HG03039 (cell line): ENCODE data around the gene EPHA6.
"Not testable (repeated sequence)": the region's sequence is repeated elsewhere in the genome, so short reads cannot be mapped to it uniquely, and the experiment has no call there.

Experiments used
- ATAC-seq: cut with Tn5 transposase; IDR thresholded peaks from one replicate; pipeline ENCODE4 v1.9.1; 2021; ENCODE audit warnings: mild to moderate bottlenecking, moderate library complexity; ENCODE audit not compliant: unreplicated experiment

The EPHA6 gene

DNA sequence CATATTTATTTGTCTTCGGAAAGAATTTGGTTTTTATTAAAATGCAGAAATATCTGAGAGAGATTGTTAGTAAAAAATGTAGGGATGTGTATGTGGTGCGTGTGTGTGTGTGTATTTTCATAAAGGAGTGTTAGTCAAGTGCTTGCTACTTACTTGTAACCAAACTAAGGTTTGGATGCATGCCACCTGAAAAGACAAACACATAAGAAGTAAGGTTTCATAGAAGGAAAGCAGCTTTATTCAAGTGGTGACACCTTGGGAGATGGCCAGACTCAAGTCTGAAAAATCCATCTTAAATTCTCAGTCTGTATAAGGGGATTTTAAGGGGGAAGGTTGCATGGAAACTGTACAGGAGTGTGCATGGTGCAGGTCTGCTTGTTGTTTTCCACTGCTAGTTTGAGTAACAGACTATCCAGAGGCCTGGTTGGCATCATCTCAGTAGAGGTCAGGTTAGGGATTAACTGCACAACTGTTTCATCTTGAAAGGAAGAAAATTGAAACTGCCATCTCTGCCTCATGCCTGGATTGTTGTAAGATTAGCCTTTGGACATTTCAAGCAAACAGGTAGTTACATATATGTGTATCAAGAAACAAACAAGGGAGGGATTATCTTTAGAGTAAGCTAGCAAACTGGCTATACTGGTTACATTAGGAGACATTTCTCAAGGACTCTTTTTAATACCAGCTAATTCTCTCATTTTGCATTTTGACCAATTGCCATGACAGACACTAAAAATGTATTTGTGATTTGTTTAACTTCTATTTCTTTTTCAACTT, 196.7 kb downstream of the EPHA6 start:
- ATAC-seq, result no peak

DNA sequence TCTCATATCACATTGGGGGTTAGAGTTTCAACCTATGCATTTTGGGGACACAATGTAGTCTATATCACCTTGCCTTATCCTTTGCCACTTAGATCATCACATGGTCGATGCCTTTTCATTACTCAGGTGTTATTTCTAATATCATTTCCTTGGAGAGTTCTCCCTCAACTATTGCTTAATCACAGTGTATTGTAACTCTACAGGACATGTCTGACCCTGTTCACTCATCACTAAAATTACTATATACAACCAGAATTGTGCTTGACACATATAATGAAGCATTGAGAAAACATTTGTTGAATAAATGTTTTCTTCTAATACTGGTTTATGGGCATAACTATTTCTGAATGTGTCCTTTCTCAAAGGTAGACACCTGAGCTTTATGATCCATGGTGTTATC, 207.4 kb downstream of the EPHA6 start:
- ATAC-seq, result no peak

DNA sequence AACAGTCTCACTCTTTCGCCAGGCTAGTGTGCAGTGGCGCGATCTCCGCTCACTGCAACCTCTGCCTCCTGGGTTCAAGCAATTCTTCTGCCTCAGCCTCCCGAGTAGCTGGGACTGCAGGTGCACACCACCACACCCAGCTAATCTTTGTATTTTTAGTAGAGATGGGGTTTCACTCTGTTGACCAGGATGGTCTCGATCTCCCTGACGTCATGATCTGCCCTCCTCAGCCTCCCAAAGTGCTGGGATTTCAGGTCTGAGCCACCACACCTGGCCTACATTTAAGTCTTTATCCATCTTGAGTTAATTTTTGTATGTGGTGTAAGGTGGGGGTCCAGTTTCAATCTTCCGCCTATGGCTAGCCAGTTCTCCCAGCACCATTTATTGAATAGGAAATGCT, 211.2 kb downstream of the EPHA6 start:
- ATAC-seq, result not testable (repeated sequence)

DNA sequence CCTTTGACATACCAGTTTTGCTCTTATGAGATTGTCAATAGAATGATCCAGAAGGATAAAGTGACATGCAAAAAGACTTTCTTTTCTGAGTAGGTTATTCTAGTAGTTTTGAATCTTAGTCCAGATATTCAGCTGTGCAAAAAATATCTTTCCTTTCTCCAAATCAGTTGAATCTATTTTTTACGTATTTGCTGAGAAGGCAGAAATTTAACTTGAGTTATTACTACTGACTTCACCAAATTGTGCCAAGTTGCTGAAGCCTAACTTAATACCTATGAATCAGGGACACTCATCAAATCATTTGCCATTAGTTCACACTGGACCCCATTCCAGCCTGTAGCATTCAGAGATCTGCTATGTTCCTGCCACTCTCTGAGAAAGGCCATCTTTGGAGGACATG, 215.6 kb downstream of the EPHA6 start:
- ATAC-seq, result no peak

DNA sequence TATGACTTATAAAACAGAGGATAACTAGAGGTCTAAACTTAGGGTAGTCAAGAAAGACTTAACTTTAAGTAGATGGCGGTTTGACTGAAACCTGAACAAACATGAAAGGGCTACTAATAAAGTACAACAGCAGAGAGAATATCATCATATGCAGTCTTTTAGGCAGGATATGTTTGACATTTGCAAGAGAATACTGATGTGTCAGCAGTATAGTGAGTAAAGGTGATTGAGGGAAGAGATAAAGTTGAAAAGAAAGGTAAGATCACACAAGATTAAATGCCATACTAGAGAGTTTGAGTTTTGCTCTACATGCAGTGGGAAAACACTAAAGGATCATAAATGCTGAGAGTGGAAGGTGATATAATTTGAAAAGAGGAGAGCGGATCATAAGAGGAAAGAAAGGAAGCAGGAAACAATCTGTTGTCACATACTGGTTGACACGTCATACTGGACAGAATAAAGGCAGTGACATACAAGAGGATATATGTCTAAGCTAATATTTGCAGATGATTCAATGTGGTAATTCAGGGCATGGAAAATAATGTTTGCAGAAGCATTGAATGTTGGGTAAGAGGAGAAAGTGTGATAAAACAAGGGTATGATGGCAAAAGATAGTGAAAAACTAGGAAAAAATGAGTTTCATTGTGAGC, 223.0 kb downstream of the EPHA6 start:
- no peak for ATAC-seq

DNA sequence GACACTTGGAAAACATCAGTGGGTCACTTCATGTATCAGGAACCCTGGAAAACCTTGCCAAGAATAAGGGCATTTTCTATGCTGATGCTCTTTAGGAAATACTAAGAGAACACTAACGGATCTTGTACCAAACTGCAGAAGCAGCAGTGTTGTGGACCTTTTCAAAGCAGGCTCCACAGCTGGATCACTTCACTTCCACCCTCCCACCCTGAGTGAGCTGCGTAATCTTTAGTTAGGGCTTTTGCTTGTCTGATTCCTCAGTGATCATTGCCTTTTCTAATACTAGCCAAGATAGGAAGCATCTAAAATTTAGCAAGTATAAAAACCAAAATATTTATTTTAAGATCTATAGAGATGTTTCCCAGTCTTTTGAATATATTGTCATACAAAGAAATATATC, 229.0 kb downstream of the EPHA6 start:
- ATAC-seq, result no peak

DNA sequence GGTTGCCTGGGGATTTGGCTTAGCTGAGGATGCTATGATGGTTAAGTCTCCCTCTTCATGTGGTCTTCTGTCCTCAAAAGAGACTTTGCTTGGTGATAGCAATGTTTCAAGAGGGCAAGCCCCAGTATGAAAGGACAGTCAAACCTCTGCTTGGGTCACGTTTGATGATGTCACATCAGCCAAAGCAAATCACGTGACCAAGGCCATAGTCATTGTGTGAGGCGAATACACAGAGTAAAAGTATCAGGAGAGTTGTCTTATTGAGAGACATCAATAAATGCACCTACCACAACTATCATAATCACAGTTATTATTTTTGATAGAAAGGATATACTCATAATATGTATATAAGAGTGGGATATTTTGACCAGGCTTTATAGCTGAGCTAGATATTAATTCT, 243.0 kb downstream of the EPHA6 start:
- ATAC-seq, result no peak

DNA sequence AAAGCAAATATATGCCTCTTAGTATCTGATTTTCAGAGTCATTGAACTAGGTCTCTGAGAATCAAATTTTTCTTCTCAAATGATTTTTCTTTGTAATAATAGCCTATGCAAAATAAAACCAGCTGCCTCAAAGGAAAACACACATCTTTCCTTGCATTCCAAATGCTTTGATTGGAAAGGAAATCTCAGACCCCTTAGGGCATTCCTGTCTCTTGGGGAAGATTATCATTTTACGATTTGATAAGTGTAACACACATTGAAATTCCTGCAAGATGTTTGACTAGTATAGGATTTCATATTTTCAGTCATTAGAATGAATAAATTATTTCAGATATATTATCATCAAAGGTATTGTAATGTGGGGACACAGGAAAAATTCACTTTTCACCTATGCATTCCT, 244.8 kb downstream of the EPHA6 start:
- no peak for ATAC-seq

DNA sequence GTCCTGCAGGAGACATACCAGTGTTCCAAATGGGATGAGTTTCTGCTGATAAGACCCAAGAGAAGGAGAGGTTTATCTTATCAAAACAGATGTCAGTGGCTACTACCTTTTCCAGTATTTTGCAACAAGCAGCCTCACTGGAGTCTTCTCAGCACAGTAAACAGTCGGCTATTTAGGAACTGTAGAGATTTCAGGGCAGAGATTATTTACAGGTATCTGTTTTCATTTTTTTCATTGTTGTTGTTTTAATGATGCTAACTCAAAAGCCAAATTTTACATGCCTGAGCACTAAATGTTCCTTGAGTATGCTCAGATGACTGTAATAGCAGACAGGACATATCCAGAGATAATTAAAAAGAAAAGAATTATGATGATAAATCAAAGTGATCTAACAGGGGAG, 252.1 kb downstream of the EPHA6 start:
- no peak for ATAC-seq

DNA sequence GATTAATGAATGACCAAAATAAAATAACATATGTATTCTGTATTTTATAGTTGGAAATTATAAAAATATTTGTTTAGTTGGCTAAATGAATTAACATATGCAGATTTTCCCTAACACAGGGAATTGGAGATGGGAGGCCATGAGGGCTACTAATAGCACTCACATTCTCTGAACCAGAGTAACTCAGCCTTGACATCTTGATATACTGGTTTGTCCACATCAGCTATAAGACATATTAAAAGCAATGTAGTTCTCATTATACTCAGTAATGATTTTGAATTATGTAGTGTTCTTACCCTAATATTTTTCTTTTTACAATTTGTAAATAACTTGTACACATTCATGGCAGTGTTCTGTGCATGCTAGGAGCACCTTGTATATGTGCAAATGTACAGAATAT, 255.9 kb downstream of the EPHA6 start:
- no peak for ATAC-seq

DNA sequence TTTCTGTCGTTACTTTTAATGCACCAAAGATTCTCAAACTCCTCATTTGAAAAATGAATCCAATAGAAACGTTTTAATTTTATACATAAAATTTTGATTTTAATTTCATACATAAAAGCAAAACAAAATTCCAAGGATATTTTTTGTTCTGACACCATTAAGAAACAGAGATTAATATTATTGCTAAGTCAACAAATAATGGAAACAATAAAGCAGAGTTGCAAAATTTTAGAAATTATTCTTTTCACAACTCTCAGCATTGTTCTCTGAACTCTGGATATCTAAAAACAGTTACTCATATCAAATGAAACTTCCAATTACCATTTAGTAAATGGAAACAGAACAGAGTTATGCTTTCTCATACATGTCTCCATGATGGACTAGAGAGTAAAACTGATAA, 260.2 kb downstream of the EPHA6 start:
- ATAC-seq, result no peak

DNA sequence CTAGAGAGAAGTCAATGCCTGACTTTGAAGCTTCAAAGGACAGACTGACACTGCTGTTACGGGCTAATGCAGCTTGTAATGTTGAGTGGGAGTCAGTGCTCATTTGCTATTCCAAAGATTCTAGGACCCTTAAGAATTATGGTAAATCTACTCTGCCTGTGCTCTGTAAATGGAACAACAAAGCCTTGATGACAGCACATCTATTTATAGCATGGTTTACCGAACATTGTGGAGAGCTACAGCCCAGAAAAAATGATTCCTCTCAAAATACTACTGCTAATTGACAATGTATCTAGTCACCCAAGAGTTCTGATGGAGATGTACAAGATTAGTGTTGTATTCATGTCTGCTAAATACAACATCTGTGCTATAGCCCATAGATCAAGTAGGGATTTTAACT, 262.3 kb downstream of the EPHA6 start:
- ATAC-seq, result no peak

DNA sequence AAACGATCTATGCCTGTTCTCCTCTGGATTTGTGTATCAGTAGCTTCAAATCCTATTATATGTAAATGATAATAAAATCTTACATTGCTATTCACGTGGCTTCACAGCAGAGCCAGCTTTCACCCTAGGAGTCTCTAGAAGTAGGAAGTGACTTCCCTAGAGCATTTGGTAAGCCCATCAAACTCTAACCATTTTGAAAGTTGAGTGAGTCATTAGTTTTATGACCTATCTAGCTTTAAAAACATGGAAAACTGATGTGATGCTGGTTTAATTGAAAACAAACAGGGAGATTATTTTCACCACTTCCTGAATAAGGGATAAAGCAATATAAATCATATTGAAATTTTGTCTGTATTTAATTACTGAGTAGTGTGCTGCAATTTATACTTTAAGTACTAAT, 275.2 kb downstream of the EPHA6 start:
- ATAC-seq, result no peak

DNA sequence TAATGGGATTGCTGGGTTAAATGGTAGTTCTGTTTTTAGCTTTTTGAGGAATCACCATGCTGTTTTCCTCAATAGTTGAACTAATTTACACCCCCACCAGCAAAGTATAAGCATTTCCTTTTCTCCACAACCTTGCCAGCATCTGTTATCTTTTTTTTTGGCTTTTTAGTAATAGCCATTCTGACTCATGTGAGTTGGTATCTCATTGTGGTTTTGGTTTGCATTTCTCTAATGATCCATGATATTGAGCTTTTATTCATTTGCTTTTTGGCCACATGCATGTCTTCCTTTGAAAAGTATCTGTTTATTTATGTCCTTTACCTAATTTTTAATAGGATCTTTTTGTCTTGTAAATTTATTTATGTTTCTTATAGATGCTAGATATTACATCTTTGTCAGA, 288.2 kb downstream of the EPHA6 start:
- ATAC-seq, result no peak

DNA sequence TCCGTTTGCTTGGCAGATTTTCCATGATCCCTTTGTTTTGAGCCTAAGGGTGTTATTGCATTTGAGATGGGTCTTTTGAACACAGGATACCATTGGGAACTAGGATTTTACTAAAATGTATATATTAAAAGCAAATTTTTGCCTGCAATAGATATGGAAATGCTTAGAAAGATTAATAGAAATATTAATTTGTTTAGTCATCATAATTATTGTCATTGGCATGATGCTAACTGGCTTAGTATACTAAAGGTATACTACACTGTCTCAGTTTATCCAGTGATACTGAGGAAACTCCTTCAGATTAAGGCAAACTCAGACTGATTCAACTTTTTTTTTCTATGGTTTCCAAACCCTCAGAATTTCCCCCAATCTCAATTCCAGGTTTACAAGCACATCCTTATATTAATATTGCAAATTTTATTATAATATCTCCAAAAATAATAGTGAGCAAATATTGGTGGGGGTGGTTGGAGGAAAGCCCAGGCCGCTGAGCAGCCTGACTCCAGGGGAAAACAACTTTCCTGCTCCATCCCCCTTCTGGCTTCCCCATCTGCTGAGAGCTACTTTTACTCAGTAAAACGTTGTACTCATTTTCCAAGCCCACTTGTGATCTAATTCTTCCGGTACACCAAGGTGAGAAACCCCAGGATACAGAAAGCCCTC, 291.7 kb downstream of the EPHA6 start:
- no peak for ATAC-seq

DNA sequence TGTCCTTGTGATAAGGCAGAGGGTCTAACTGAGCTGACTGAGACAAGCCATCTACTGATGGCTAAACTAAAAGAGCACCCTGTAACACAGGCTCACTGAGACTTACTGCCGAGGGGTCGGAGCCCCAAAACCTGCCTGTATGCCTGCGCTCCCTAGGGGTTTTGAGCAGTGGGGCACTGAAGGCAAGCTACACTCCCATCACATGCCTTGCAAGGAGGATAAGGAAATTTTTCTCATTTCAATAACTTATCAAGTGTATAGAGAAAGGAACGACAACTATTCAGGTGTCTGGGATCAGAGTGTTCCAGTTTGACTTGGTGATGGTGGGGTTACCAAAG, 292.2 kb downstream of the EPHA6 start:
- no peak for ATAC-seq

DNA sequence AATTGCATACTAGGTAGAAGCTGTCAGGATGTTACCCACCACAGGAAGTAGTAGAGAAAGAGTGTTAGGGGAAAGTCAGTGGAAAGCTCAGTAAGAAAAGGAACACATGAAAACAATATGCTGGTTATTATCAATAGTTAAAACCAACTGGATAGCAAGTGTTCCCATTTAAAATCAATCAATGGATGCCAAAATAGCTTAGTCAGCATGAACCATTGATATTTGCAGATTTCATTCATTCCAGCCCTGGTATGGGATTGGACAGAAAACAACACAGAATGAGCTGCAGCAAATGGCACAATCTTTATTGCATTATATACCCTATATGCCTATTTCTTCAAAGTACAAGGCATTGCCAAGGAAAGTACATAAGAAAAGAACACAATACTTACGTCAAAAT, 293.7 kb downstream of the EPHA6 start:
- ATAC-seq, result no peak

DNA sequence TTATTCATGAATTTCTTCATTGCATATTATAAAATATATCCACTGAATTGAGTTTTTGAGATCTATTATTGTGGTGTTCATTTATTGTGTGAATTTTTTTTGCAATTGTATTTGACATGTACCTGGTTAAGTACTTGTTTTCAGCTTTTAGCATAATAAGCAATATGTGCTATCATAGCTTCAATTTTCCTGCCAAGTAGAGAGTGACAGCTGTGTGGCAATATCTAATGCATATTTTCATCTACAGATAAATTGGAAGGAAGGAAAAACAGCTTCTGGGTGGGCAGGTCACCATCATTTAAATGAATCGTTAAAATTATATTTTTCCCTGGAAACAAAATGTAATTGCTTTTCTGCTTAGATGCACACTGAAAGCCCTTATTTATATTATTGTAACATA, 296.9 kb downstream of the EPHA6 start:
- no peak for ATAC-seq

DNA sequence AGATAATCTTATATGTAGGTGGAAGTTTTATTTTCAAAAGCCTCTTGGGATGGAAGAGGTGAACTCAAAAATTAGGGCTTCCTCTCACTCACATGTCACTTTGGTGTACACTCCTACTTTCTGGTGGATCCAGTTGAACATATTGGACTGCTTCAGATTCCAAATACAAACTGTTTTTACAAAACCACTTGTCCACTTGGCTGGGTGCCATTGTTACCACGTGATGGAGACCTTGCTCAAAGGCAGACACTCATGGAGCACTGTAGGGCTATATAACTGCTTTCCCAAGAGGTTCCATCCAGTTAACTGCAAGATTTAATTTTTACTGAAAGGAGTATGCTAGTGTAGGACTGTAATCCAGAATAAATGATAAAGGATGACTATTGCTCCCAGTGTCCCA, 307.0 kb downstream of the EPHA6 start:
- ATAC-seq, result no peak

DNA sequence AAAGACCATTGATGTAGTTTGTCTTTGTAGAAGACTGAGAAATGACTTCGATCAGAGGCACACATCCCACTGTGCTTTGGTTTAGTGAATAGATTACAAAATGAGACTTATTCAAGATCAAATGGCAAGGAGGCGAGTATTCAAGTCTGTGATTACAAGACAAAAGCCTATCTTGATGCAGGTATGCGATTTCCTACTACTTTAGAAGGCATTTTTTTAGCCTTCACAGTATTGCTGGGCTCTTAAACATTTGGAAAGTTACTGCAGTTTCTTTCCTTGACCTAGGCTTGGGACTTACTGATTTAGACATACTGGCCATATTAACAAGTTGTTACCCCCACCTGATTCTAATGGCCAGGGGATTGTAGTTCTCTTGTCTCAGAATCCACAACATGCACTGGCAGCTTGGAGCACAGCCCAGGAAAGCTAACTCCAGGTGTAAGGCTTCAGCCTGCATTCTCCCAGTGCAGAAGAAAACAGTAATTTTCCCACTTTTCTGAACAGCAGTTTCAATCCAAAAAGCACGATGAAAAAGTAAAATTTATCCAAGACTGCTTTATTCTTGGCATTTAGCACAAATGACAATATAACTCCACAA, 311.6 kb downstream of the EPHA6 start:
- ATAC-seq, result no peak

DNA sequence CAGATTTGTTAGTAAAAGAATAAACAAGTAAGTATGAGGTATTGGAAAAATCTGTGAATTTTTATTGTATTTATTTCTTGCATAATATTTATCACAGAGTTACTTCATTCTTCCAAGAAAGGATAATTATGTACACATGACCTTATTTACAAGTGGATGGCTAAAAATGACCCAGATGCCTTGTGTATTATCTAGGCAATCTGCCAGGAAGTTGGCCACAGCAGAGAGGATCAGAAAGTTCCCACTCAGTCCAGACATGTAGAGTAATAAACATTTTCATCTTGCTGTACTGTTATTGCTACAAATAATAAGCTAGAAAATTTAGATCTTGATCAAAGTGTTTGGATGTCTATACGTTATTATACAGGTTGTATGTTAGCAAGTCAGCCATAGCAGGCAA, 317.1 kb downstream of the EPHA6 start:
- no peak for ATAC-seq

DNA sequence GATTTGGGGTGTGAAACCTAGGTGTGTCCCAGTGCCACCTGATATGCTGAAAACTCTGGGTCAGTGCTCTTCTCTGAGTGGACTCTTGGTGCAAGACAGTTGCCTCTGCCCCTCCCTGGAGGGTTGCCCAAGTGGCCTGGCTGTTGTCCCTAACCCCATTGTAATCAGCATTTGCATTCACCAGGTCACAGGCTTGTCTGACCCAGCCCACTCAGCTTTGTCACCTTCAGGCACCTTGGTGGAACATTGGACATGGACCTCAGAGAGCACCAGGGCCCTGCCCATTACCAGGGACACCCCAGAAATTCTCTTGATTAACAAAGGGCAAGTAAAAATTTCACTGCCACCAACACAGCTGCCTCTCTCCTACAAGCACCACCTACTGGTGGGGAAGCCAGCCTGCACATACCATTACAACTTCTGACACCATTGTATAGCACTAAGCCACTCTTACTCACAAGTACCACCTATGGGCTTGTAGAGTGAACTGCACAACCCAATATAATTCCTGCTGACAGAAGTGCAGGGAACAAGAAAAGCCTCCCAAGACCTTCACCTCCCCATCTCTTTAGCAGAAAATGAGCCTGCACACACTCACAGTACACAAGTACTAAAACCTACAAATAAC, 324.6 kb downstream of the EPHA6 start:
- no peak for ATAC-seq
